ENCODE data around the gene ZNF557. TPM values are rescaled to one million over a fixed set of nuclear protein-coding genes. Genes with fewer than 3 reads are reported as not detected.
A peak's percentile ranks its signal among the peaks of the same experiment; 100 is the strongest.

Gene ZNF557
- total and polyA plus RNA-seq, 10 of the 15 experiments (the other 5 are each of a cell fraction or from before 2014, with no cell fraction given): 3.9 to 12.1 (median 9.0) TPM

DNA sequence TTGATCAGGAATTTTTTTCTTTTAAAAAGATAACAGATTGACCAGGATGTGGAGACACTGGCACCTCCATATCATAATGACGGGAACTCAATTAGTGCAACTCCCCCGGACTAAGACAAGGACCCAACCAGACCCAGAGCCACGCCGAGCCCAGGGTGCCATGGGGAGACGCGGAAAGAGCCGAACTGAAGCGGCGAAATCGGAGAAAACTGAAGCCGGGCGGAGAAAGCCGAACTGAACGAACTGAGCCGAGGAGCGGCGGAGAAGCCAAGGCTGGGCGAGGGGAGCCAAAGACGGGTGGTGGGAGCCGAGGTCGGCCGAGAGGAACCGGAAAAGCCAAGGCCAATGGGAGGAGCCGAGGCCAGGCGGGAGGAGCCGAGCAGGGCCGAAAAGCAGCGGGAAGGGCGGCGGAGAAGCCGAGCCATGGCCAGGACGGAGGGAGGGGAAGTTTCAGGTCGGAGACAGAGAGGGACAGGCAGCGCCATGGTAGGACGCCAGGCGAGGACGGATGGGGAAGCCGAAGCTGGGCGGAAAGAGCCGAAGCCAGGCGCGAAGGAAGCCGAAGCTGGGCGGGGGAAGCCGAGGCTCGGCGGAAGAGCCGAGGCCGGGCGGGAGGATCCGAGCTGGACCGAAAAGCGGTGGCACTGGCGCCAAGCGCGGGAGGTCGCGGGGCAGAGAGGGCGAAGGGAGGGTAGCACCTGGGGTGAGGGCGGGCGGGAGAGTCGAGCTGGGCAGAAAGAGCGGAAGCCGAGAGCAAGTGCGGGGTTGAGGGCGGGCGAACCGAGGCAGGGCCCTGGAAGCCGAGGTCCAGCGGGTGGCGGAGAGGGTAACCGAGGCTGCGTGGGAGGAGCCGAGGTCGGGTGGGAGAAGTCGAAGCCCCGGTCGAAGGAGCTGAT is 29.4 kb downstream of the ZNF557 start (continued):
- TF ChIP-seq YBX1 (IDR thresholded peaks at IDR 0.05) (no peak), DPF2 (IDR thresholded peaks at IDR 0.05) (no peak), IKZF2 (IDR thresholded peaks at IDR 0.05) (no peak; a peak in 1 of 4 replicates), PRDM15 (CRISPR knock-in tag; IDR thresholded peaks at IDR 0.05) (no peak), ZNF207 (IDR thresholded peaks at IDR 0.05; ENCODE audit: borderline replicate concordance) (no peak; the same call in 1 of the 2 replicates), NR2F1 (conservative IDR thresholded peaks at IDR 0.05) (peak; percentile 59), SMAD1 (IDR thresholded peaks at IDR 0.05; ENCODE audit: low read depth, partially characterized antibody) (no peak), TCF12 (IDR thresholded peaks at IDR 0.05; ENCODE audit: low read depth, low read length) (0 out of 2 replicates have a peak, but pooled peaks have one; percentile 24), ETV6 (conservative IDR thresholded peaks at IDR 0.05 in 1 of 2, IDR thresholded peaks at IDR 0.05 in 1 of 2; ENCODE audit: borderline replicate concordance in 1 of 2, low read depth in 1 of 2) (no peak), NFIC (IDR thresholded peaks at IDR 0.05; ENCODE audit: low read depth, low read length) (no peak), NFYA (IDR thresholded peaks at IDR 0.05; ENCODE audit: borderline replicate concordance, low read depth, low read length) (no peak), RB1 (IDR thresholded peaks at IDR 0.05; ENCODE audit: borderline replicate concordance) (peak; percentile 27; the same call in 1 of the 2 replicates), MTA2 (IDR thresholded peaks at IDR 0.05; ENCODE audit: low read depth) (no peak), SP1 (IDR thresholded peaks at IDR 0.05; ENCODE audit: low read depth, low read length) (no peak), NBN (IDR thresholded peaks at IDR 0.05) (peak; percentile 84), MEF2B (IDR thresholded peaks at IDR 0.05; ENCODE audit: partially characterized antibody, poor library complexity, severe bottlenecking) (peak; percentile 44), ASH2L (IDR thresholded peaks at IDR 0.05; ENCODE audit: borderline replicate concordance, low read depth) (no peak)
- TF ChIP-seq, protein P1, sequence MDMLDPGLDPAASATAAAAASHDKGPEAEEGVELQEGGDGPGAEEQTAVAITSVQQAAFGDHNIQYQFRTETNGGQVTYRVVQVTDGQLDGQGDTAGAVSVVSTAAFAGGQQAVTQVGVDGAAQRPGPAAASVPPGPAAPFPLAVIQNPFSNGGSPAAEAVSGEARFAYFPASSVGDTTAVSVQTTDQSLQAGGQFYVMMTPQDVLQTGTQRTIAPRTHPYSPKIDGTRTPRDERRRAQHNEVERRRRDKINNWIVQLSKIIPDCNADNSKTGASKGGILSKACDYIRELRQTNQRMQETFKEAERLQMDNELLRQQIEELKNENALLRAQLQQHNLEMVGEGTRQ (IDR thresholded peaks at IDR 0.05; ENCODE audit: borderline replicate concordance, low read depth, low read length): no peak
- TF ChIP-seq, protein P2, sequence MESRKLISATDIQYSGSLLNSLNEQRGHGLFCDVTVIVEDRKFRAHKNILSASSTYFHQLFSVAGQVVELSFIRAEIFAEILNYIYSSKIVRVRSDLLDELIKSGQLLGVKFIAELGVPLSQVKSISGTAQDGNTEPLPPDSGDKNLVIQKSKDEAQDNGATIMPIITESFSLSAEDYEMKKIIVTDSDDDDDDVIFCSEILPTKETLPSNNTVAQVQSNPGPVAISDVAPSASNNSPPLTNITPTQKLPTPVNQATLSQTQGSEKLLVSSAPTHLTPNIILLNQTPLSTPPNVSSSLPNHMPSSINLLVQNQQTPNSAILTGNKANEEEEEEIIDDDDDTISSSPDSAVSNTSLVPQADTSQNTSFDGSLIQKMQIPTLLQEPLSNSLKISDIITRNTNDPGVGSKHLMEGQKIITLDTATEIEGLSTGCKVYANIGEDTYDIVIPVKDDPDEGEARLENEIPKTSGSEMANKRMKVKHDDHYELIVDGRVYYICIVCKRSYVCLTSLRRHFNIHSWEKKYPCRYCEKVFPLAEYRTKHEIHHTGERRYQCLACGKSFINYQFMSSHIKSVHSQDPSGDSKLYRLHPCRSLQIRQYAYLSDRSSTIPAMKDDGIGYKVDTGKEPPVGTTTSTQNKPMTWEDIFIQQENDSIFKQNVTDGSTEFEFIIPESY (IDR thresholded peaks at IDR 0.05): no peak
- TF ChIP-seq, protein P3, sequence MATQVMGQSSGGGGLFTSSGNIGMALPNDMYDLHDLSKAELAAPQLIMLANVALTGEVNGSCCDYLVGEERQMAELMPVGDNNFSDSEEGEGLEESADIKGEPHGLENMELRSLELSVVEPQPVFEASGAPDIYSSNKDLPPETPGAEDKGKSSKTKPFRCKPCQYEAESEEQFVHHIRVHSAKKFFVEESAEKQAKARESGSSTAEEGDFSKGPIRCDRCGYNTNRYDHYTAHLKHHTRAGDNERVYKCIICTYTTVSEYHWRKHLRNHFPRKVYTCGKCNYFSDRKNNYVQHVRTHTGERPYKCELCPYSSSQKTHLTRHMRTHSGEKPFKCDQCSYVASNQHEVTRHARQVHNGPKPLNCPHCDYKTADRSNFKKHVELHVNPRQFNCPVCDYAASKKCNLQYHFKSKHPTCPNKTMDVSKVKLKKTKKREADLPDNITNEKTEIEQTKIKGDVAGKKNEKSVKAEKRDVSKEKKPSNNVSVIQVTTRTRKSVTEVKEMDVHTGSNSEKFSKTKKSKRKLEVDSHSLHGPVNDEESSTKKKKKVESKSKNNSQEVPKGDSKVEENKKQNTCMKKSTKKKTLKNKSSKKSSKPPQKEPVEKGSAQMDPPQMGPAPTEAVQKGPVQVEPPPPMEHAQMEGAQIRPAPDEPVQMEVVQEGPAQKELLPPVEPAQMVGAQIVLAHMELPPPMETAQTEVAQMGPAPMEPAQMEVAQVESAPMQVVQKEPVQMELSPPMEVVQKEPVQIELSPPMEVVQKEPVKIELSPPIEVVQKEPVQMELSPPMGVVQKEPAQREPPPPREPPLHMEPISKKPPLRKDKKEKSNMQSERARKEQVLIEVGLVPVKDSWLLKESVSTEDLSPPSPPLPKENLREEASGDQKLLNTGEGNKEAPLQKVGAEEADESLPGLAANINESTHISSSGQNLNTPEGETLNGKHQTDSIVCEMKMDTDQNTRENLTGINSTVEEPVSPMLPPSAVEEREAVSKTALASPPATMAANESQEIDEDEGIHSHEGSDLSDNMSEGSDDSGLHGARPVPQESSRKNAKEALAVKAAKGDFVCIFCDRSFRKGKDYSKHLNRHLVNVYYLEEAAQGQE (IDR thresholded peaks at IDR 0.05; ENCODE audit: low read depth, low read length): no peak
